ENCODE measurements around the gene CKLF. TPM values are rescaled to one million over a fixed set of nuclear protein-coding genes. Genes with fewer than 3 reads are reported as not detected.
"Not testable (repeated sequence)": the region's sequence is repeated elsewhere in the genome, so short reads cannot be mapped to it uniquely, and the experiment has no call there.

Gene CKLF
- total RNA-seq, 1 donor from 2014 or later, result 48.1 TPM

DNA sequence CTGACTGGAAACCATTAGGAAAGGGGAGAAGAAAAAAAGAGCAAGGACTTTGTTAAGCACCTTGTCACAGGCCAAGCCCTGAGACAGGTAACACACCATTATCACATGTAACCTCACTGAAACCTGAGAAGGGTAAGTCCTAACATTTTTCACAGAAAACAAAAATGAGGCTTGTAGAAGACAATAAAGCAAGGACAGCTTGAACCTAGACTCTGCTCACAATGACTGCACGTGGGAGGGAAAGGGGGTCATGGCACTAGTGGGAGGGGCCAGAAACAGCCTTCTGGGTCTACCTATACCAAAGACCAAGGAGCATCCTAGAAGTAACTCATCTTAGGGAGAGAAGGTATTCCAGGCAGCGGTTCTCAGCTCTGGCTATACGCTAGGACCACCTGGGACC is 10.0 kb upstream of the CKLF start:
- DNase-seq, result no peak

DNA sequence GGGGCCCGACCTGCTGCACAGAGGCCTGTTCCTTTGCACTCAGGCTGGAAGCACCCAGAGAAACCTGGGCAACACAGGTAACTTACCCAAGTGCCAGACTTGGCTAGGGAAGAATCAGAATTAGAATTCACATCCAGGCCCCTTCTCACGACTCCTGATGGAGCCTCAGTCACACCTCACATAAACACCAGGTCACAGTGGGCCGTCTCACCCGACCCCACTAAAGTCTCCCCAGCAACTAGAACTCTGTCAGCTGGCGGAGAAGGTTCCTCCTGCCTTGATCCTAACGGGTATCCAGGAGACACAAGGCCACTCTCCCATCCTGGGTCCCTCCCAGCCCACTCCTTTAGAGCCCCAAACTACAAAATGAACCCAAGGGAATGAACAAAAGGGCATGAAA is 8.8 kb upstream of the CKLF start:
- no peak for DNase-seq

DNA sequence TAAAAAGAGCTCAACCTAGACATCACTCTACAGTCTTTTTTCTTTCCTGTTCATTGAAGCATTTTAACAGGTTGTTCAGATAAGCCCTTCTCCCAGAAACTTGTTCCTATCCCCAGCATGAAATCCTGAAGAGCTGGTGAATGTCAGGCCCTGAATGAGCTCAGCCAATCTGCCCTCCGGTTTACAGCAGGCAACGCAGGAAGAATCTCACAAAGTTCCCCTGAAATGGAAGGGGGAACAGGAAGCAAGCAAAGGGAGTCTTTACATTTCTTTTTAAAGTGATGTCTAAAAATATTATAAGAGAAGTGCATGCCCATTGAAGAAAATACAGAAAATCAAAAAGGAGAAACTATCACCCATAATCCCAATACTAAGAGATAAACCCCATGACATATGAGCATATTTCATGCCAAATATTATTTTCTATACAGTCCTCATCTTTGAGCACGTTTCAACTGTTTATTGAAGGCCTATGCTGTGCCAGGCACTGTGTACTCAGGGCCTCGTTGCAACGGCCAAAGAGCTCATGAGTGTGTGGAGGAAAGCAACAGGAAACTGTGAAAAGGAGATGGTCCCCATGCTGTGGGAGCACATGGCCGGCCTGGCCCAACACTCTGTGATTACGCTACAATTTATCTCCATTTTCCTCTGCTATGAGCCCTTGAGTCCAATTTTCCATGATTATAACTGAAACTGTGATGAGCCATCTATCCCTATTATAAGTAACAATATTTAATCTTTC is 8.2 kb upstream of the CKLF start:
- DNase-seq, result no peak

DNA sequence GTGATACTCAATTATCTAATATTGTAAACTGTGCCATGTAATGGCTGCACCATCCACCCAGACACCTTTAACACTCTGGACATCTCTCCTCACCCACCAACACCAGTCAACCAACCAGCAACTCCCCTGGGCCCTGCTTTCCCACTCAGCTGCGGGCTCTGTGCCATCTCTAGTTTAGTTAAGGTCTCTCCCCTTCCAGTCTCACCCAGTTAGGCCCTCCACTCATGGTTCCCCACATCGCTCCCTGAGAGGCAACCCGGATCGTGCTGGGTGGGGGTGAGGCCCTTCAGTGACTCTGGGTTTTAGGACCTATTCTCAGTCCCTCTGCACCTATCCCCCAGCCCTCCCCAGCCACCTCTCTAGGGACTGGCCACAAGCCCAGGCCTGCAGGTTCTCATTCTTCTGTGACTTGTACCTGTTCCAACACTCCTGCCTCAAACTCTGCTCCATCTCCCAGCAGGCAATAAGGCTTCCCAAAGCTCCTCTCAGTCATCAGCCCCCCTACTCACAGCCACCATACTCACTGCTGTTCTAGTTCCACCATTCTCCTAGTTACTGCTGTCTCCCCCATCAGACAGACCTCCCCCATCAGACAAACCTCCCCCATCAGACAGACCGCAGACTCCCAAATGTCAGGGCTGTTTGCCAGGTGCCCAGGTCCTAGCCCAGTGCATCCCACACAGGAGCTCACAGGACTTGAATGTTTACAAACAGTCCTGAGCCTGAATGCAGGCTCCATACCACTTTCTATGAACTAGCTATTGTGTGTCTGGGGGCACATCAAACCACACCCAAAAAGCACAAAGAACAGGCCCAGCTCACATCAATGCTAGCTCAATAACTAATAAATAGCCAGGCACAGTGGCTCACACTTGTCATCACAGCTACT is 5.0 kb upstream of the CKLF start:
- no peak for DNase-seq

DNA sequence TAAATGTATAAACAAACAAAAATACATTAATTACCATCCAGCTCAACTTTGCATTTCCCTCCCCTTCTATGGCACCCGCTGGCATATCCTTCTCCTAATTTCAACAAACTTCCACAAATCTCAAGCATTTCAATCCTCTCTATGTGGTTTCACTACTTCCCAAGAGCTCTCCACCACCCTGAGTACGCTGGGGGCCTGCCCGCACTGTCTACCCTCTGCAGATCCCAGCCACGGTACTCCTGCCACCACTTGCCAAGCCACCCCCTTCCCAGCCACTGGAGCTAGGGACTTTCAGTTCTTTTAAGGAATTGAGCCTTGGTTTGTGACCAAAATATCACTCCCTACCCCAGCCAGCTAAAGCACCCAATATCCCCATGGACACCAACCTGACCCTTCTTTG is 4.3 kb upstream of the CKLF start:
- no peak for DNase-seq

DNA sequence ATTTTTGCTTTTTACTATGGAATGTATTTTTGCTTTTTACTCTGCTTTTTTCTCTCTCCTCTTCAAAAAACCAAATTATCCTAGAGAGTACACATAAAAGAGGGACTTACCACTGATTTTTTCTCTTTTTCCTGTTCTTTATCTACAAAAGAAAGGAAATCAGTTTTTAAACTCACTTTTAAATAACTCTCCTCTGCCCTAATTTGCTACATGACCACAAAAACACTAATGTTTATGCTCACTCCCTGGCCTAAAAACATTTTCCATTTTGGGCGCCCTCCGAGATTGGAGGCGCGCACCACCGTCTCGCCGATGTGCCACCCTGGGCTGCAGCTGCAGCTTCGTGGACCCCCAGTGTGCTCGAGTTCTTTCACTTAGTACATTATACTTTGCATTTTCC is 3.5 kb upstream of the CKLF start:
- DNase-seq, result no peak

DNA sequence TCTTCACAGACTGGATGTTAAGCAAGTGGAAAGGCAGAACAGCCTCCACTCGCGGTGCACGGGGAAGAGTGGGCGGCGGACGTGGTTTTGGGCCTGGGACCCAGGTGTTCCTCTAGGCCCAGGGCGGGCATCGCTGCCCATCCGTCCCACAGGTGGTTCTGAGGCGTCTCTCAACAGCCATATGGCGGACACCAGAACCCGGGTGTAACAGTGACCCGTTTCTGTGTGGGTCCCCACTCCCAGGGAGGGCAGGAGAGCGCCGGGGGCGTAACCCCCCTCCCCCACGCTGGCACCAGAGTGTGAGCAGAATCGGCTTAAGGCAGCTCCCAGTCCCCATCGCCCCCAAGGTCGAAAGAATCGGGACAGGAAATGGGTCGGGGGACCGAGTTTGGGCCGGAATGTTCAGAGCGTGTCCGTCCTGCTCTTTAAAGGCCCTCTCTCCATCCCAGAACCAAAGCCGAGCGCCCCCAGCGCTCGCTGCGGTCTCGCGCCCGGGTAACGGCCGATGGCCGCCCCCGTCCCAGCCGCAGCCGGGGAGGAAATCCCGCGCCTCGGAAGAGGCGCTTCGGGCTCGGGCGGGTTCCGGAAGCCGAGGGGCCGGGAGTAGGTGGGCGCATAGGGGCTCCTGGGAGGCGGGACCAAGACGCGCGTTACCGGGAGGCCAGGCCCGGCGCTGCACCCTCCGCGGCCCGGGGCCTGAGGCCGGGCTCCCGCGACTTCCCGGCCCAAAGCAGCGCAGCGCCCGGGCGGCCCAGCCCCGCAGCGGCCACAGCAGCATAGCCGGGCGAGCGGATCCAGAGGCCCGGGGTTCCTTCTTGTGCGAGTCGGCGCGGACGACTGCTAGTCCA is 2.9 kb upstream of the CKLF start, which contains the start of gene TK2:
TSS of gene TK2 (minus strand) at position 839 of the 848 bp plus-strand sequence. CDS start at position 778, 61 bp downstream.
- peak; percentile 93 for DNase-seq

DNA sequence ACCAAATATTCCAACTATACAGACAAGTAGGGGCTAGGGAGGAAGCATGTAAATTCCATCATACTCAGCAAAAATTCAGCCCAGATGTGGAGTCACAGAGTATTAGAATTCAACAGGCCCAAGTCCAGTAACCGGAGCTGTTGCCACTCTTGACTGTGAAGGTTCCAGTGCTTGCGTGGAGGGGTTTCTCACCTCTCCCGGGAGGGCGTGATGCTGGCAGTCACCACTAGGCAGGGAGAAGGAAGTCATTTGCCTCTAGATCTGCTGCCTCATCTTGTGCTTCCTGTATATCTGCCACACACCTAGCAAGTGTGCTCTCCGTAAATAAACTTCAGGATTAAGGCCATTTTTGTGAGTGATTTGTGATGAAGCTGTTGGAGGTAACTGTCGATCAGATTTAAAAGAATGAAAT is 1.0 kb upstream of the CKLF start:
- DNase-seq, result peak; percentile 28

DNA sequence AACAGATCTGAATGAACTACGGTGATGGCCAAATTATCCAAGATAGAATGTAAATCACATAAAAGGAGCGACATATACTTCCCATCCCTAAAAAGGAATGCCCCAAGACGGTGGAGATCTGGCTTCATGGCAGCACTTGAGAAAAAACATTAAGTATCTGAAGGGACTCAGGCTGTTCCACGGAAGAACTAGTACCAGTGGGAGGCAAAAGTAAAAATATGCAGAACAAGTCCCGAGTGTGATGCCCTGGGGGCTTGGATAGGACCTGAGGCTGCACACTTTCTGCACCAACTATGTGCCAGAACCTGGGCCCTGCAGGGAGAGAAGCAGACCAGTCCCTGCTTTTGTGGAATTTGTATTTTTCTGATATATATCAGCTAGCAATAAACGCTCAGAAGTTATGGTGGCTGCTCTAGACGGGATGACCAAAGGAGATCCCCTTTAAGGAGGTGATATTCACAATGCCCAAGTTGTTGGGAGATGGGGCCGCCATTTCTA is 539 bp upstream of the CKLF start:
- peak; percentile 9 for DNase-seq

DNA sequence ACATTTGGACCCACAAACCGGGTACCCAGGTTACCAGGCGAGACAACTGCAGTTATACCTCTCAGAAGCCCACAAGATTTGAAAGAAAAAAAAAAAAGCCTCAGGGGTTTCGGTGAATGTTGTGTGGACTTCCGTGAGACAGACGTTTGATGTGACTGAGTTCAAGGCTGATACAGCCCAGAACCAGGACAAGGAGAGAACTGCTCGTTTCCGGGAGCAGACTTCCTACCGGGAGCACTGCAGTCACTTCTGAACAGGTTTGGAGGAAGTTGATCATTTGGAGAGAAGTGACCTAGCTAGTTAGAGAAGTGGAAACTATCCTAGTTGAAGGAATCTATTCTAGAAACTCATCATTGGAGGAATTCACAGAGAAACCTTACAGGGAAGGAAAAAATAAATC is 847 bp downstream of the CKLF start:
- DNase-seq, result no peak

DNA sequence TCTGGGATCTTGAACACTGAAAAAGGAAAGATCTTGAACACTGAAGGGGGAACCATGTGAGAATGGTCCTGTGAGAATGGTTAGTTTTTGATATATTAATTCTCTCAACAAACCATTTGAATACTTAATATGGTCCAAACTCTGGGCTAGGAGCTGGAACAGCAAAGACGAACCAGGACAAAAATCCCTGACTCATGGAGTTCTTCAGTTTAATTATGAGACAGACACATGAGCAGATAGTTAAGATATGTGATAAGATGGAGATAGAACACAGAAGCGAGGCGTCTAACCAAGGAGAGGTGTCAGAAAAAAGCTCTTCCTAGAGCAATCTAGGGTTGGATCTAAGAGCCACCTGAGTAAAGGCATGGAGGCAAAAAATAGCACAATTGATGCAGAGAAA is 1.6 kb downstream of the CKLF start:
- DNase-seq, result no peak

DNA sequence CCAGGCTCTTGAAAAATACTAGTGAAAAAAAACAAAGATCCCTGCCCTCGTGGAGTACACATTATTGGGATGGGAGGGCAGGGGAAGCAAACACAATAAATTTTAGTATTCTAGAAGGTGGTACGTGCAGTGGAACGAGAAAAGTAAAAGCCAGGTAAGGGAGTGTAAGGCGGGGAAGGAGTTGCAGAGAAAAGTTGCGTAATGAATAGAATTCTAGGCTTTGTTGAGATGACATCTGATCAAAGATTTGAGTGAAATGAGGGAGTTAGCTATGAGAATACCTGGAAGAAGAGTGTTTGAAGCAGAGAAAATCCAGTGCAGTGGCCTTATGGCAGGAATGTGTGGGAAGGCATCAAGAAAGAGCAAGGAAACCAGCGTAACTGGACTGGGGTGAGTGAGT is 2.1 kb downstream of the CKLF start:
- DNase-seq, result no peak

DNA sequence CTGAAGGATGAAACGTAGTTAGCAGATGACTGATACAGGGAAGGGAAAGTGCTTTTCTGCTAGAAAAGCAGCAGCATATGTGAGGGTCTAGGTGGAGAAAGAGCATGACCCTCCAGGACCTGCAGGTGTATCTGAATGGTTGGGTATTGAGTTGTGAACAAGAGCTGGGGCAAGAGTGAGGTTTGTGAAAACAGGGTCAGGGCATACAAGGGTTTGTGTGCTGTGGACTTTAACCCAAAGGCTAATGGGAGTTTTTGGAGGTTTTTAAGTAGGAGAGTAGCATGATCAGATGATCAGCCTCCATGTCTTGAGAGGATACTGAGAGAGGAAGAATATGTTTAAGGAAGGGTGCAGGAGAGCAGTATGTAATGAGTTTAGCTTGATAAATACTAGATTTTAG is 7.7 kb downstream of the CKLF start:
- no peak for DNase-seq

DNA sequence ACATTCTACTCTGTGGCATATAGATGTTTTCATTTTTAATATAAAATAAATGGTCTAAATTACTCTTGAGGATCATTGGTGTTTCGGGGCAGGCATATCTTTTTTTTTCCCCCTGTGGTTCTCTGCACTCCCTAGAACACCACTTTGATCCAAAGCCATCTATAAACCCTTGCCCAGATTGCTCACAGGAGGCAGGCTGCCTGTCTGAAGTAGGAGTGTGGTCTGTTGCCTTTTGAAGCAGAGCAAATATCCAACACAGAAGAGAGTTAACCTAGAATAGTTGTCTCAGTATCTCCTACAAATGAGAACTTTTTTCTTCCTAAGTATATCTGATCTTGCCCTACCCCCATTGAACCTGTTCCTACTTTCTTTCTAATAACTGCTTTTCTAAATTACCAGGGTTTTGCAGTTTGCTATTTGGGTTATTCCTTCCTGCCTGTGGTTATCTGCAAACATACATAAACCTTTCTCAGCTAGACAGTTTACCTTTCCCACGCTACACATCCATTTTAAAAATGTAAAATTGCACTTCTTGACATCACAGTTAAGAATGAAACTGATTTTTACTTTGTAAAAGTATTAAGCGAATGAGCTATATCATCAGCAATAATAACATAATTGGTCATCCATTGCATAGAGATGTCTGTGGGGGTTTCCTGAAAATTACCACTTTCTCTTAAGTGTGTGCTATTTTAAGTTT is 9.2 kb downstream of the CKLF start:
- no peak for DNase-seq

DNA sequence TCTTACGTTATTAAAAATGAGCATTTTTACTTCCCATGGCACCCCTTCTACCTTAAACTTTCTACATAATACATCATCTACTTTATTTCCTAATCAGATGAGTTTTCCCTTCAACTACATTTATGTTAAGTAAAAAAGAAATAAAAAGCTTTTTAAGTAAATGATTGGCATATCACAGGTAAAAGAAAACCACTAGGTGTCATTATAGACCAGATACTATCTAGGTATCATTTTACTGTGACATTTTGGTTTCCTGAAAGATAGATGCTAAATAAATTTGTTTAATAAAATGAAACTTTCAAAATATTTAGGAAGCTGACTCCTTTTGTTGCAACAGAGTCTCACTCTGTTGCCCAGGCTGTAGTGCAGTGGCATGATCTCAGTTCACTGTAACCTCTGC is 10.0 kb downstream of the CKLF start:
- DNase-seq, result no peak

DNA sequence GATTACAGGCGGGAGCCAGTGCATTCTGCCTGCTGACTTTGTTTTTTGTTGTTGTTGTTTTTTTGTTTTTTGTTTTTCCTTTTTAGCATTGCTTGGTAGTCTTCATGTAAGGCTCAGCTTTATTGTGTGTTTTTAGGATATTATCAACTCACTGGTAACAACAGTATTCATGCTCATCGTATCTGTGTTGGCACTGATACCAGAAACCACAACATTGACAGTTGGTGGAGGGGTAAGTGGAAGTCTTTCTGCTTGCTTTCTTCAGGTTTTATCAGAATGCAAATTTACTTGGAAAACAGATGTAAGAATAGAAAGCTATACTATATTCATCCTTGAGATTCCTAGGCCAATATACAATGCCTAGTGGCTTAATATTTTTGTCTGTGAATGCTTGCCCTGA is 10.6 kb downstream of the CKLF start:
- DNase-seq, result no peak

DNA sequence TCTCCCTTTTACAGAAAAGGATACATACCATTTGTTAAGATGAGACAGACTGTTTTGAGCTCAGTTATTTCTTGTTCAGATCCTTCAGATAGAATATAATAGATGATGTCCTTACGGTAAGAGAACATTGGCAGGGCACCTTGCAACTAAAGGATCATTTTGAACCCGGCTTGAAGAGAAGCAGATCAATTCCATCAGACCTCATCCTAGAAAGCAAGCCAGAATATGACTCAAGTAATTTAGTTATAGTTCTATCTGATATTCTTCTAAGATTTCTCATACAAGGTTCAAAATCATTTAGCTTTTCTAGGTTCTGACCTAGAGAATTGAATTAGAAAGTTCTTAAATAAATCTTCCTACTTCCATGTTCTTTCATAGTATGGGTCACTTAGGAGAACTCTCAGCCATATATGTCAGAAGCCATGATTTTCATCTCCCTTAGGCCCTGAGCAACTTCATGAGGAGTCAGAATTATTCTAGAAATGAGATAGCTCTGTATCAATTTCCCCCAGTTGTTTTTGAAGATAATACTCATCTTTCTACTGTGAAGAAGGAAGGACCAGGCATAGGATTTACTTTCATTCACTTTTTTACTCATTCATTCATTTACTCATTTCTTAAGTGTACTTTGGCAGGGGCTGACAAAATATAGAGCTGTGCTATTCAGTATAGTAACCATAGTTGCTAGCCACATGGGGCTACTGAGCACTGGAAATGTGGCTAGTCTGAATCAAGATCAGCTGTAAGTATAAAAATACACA is 11.4 kb downstream of the CKLF start:
- no peak for DNase-seq

DNA sequence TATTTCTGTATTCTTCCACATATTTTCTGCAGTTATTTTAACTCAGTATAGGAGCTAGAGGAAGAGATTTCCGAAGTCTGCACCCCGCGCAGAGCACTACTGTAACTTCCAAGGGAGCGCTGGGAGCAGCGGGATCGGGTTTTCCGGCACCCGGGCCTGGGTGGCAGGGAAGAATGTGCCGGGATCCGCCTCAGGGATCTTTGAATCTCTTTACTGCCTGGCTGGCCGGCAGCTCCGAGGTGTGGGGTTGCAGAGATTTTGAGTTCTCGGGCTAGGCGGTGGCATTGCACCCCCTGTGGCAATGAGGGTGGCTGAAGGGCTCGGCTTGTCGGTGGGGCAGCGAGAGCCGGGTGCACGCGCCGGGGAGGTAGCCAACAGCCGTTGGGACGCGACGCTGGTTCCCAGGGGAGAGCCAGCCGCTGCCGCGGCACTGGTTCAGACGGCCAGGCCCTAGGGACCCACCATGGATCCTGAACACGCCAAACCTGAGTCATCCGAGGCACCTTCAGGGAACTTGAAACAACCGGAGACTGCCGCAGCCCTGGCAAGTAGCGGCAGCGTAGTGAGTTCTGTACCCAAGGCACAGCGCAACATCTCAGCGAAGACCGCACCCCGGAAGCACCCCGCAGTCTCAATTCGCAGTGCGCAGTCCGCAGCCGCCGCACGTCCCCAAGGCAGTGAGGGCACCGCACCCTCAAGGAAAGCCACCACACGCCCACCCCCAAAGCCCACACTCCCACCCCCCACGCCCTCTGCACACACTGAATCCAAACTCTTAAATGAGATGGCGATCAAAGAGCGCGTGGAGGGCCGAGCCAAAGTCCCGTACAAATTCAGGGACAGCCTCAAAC is 13.9 kb downstream of the CKLF start, which contains the start of gene CMTM1:
TSS of gene CMTM1 (plus strand) at position 389 of the 851 bp plus-strand sequence. CDS start at position 464, 75 bp downstream.
- DNase-seq, result no peak

DNA sequence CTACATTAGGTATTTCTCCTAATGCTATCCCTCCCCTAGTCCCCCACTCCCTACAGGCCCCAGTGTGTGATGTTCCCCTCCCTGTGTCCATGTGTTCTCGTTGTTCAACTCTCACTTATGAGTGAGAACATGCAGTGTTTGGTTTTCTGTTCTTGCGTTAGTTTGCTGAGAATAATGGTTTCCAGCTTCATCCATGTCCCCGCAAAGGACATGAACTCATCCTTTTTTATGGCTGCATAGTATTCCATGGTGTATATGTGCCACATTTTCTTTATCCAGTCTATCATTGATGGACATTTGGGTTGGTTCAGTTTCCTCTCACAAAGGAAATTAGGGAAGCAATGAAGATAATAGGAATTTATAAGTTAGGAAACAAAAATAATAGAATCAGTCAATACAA is 14.9 kb downstream of the CKLF start:
- DNase-seq, result not testable (repeated sequence)

DNA sequence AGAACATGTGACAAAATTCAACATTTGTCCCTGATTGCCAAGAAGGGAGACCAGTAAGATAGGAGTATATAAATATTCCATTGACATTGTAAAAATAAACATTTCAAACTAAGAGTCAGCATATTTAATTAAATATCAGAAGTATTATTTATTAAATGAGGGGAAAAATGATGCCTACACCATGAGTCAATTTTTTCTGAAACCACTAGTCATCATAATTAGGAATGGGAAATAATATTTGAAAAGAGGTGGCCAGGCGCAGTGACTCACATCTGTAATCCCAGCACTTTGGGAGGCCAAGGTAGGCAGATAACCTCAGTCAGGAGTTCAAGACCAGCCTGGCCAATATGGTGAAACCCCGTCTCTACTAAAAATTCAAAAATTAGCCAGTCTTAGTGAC is 16.0 kb downstream of the CKLF start:
- no peak for DNase-seq
